HG03378 (cell line): ENCODE data around the gene COL4A1.

ENCODE experiments used
- ATAC-seq: cut with Tn5 transposase; IDR thresholded peaks from one replicate; pipeline ENCODE4 v1.9.1; 2021; ENCODE audit warnings: mild to moderate bottlenecking, moderate library complexity; ENCODE audit not compliant: unreplicated experiment

Gene COL4A1

GRCh38 chr13:110227864-110228643 is 78.9 kb downstream of the COL4A1 start:
- ATAC-seq: no peak

GRCh38 chr13:110227416-110227815 is 79.5 kb downstream of the COL4A1 start:
- no peak for ATAC-seq

DNA sequence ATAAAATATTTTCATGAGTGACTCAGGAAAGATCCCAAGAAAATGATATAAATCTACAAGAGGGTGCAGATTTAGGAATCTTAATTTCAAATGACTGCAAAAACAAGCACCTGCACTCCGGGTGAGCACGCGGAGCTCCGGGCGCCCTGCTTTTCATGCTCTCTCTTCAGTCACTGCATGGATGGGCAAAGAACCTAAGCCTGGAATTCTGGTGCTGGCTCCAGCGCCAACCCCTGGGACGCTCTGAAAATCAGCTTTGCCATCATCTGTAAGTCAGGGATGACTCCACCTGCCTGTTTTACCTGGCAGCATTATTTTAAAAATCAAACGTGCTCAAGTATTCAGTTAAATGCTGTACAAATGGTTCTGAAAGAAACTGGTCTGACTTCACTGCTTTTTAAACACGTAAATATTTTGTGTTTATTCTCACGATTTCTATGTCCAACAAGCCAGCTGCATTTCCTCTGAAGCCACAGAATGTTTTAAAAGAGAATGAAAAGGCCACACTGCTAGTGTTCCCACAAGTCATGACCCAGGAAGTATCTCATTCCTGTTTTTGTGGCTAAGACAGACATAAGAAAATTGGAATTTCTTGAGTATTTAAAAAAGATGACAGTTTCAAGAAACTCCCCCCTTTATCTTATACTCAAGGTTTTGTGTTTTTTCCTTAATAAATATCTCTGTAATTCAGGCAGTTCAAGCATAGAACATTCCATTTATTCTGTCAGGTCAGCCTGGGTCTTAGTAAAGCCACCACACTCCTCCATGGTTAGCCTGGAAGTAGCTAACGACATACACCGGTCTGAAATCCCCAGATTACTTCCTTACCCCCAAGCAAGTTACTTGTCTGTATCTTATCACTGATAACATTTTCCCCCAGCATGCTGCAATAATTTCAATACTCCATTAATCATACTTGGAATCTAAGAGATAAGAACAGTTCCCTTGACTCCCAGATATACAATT is 81.1 kb downstream of the COL4A1 start:
- no peak for ATAC-seq

GRCh38 chr13:110225003-110225402 is 82.0 kb downstream of the COL4A1 start:
- no peak for ATAC-seq

- no peak for ATAC-seq
These were observed 82.4 kb downstream of the COL4A1 start for GRCh38 chr13:110224519-110224918.

- no peak for ATAC-seq
These were observed 85.4 kb downstream of the COL4A1 start for GRCh38 chr13:110221406-110222117.

DNA sequence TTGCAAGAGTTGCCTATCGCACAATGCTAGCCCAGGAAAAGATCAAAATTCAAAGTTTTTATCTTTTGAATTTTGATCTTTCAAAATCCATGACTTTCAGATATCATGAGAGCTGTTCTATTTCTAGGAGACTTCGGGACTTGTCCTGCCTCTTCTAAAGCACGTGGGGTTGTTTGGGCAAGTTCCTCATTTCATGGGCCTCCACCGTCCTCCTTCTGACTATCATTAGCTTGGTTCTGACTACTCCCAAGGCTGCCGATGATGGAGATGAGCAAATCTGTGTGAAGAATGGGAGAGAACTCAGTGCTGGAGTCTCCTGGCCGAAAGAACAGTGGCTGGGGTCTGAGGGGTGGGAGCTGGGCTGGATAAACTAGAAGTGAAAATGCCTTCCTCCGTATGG is 86.5 kb downstream of the COL4A1 start:
- no peak for ATAC-seq

DNA sequence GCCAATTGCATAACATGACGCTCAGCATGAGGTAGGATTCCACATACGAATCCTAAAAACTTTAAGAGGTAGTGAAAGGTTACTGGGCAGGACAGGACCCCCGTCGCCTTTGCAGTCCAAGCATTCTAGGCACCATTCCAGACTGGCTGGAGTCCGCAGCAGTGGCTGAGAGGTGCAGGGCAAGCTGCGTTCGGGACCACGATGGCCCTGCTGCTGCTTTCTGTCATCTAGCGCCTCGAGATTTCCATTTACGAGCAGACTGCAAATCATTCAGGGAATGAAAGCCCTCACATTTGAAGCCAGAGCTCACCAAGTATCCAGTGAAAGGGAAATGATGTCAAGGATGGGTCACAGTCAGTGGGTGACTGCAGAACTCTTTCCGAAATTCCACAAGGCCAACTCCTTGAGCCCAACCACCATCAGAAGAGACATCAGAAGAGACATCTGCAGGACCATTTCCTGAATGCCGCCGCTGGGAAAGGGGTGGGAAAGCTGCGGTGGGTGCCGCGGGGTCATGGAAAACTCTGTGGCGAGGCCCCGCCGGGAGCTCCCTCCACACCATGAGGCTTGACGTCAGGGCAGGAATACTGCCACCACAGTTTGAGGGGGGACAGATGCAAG is 88.3 kb downstream of the COL4A1 start:
- ATAC-seq: no peak

DNA sequence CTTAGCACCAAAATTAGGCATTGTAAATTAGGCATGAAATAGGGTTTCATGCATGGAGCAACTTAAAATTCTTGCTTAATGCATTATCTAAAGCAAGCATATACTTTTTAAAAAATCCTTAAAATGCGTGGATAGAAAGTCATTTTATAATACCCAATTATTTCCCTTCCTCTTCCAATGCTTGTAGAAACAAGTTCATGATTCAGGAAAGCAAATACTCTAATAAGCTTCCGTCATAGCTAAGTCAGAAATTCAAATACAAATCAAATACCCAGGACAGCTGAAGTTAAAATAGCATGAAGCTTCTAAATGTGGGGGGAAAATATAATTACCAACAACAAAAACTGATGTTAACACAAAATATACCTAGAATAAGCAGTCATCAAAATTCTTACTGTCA is 89.1 kb downstream of the COL4A1 start:
- ATAC-seq: no peak

DNA sequence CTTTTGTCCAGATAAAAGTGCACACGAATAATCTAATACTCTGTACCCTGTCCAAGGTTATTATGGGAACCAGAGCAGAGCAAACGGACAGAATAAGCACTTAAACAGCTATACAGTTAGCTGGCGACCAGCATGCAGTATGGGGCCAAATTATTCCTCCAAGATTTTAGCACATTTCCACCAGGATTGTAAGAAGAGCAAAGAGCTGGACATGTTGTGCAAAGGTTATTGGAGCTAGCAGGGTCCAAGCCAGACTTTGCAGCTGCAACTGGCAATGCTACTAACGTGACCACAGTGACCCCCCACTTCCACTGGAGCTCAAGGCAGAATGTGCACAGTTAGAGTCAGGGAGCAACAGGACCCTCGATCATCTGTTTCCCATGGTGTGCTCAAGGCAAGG is 89.9 kb downstream of the COL4A1 start:
- ATAC-seq: no peak

DNA sequence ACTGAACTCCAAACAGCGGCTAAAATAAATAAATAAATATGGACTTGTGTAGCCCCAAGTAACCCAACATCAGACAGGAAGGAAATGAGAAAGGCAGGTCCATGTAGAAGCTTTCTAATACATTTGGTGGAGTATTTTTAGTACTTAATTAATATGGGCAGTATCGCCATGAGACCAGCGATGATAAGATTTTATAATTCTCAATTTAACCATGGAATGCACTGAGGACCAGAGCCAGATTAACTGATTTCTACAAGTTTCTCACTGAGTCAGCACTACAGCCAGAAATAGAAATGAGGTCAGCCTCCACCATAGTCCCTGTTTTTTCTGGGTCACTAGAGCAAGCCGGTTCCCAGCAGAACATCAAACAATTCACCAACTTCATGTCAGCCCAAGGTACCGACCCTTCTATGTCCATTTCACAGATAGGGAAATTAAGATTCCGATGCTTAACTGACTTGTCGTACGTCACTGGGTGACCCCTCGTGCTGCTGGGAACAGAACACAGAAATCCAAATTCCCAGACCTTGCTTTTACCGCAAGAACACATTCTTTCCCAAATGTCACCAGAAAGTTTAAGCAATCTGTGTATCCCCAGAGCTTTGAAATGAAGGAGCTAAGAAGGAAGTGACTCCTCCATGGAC is 90.4 kb downstream of the COL4A1 start:
- no peak for ATAC-seq

- no peak for ATAC-seq
These were observed 91.0 kb downstream of the COL4A1 start for GRCh38 chr13:110216006-110216397.

DNA sequence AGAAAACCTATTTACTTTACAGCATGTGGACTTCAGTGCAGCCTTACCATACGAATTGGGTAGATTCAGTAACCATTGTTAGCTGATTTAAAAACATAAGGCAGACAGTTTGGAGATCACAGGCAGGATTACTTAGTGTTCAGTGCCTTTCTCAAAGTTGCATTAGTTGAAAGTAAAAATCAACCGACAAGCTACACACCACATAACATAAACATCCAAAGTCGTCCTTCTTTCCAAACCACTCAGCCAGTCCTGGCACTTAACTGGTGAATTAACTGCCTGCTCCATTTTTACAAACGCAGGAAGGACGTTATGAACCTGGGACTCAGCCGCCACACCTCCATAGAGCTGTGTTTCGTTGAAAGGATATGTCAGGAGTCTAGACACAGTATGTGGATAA is 91.4 kb downstream of the COL4A1 start:
- ATAC-seq: no peak

DNA sequence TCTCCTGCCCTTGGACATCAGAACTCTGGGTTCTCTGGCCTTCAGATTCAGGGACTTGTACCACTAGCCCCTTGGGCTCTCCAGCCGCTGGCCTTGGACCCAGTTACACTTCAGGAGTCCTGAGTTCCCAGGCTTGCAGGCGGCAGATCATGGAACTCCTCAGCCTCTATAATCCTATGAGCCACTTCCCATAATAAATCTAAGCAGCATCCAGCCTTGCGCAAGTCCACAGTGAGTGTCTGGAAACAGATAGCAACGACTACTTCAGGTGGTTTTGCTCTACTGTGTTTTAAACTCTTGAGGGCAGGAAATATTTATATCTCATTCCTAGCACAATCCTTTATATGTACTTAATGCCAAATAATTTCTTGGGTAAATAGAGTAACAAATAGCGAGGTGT is 92.3 kb downstream of the COL4A1 start:
- no peak for ATAC-seq

DNA sequence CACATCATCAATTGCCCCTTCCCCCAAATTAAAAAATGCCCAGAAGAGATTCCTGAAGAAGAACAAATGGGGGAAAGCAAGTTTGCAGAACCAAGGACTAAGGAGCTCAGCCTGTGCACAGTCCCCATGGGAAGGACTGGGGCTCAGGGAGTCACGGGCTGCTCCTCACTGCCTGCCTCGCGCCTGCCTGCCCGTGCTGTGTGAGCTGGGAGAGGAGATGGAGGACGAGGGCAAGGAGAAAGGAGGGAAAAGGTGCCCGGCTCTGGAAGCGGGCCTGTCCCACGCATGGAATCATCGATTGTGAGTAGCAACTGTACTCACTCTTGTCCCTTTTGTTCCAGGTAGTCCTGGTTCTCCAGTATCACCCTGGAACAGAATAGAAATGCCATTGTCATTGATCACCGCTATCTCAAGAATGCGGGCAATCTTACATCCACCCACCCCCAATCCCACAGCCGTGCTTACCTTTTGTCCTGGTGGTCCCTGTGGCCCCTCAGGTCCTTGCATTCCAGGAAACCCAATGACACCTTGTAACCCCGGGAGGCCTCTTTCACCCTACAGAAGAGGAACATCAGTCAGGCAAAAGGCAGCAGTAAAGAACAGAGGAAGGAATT is 93.4 kb downstream of the COL4A1 start:
- ATAC-seq: no peak

DNA sequence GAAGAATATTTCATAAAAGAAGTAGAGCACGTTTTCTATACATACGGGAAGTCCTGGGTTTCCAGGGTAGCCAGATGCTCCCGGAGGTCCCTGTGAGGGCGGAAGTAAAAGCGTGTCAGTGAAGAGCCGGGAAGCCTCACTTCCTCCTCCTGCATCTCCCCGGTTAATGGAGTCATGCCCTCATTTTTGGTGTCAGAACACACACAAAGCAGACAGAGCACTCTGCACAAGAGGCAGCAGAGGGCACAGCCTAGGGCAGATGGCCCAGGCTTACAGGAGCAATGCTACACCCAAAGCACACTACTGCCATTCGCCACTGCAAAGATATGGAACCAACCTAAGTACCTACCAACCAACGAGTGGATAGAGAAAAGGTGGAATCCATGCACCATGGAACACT is 94.4 kb downstream of the COL4A1 start:
- no peak for ATAC-seq

- no peak for ATAC-seq
These were observed 95.2 kb downstream of the COL4A1 start for GRCh38 chr13:110211735-110212134.

- no peak for ATAC-seq
These were observed 95.9 kb downstream of the COL4A1 start for GRCh38 chr13:110211046-110211445.

DNA sequence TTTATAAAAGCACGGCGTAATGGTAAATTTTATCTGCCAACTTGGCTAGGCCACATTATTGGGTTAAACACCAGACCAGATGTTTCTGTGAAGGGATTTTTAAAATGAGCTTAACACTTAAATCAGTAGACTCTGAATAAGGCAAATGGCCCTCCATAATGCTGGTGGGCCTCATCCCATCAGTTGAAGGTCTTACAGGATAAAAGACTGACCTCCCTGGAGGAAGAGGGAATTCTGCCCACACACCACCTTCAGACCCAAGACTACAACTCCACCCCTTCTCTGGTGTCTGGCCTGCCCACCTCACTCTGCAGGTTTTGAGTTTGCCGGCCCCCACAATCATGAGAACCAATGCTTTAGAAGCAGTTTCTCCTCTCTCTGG is 96.4 kb downstream of the COL4A1 start:
- ATAC-seq: no peak
